Hematopoietic multipotent progenitor cell treated with erythropoietin and hydrocortisone succinate and interleukin-3 and kit ligand, for 8 days (in vitro differentiated cells): ENCODE data around the gene SGSM1.
"Not testable (repeated sequence)": the region's sequence is repeated elsewhere in the genome, so short reads cannot be mapped to it uniquely, and the experiment has no call there.

Source experiments
- DNase-seq: peaks from one replicate; pipeline ENCODE4 v3.0.0-alpha.2; 2015

The SGSM1 gene

GRCh38 chr22:24809331-24809730 is 3.3 kb downstream of the SGSM1 start:
- no peak for DNase-seq

DNA sequence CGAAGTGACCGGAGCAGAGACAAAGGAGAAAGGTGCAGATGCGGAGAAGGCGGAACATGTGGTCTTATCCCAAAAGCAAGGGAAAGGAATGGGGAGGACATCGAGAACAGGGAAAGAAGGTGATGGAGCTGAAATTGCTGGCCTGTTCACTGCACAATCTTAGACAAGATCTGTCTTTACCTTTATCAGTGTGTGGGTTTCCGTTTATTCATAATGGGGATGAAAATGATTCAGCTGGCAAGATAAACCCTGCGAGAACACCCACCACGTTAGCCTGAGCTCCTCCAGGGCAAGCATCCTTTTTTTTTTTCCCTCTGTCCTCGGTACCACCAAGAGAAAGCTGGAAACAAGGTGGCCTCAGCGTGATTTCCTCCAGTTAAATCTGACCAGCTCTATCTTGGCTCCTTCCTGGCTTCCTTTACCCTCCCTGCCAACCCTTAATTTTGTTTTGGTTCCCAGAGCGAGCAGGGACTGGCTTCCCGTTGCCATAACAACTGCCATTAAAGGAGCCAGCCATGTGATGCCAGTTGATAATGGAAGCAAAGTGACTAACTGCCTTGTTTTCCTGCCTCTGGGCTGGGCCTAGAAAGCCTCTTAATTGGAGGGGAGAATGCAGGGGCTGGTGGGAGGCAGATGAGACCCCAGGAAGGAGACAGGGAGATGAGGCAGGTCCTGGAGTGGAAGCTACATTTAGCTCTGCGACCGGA is 4.2 kb downstream of the SGSM1 start:
- no peak for DNase-seq

DNA sequence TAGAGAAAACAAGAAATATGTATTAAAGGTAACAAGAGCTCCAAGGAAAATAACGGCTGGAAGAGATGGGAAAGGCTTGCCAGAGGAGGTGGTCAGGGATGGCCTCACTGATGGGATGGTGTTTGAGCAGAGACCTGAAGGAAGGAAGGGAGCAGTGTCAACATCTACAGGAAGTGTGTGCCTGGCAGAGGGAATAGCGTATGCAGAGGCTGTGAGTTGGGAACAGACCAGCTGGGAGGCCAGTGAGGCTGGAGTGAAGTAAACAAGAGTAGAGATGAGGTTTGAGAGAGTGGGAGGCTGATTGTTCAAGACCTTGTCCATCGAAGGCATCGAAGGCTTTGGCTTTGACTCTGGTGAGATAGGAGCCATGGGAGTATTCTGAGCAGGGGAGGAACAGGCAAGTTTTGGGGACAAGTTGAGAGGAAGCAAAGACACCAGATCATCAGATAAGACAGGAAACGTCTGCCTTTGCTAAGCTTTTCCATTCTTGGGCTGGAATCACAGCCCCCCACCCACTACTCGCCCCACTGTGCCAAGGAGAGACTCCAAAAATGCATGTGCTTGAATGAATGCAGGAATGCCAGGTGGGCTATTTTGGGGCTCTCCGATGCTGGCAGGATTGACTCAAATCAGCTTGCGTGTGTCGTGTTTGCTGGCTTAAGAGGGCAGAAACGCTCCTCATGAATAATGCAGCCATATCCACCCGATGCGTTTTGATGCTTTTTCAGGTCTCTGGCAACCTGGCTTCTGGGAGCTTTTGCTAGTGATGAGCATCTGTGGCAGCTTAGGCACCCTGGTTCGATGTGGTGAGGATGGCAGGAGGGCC is 7.2 kb downstream of the SGSM1 start:
- no peak for DNase-seq

GRCh38 chr22:24813861-24814770 is 8.1 kb downstream of the SGSM1 start:
- no peak for DNase-seq

- no peak for DNase-seq
Measured at GRCh38 chr22:24816806-24817205, 10.8 kb downstream of the SGSM1 start.

GRCh38 chr22:24819487-24819886 is 13.5 kb downstream of the SGSM1 start:
- DNase-seq = no peak

- no peak for DNase-seq
Measured at GRCh38 chr22:24819911-24820461, 14.0 kb downstream of the SGSM1 start.

GRCh38 chr22:24822471-24822870 is 16.5 kb downstream of the SGSM1 start:
- DNase-seq = no peak

GRCh38 chr22:24823787-24824186 is 17.8 kb downstream of the SGSM1 start:
- DNase-seq = no peak

DNA sequence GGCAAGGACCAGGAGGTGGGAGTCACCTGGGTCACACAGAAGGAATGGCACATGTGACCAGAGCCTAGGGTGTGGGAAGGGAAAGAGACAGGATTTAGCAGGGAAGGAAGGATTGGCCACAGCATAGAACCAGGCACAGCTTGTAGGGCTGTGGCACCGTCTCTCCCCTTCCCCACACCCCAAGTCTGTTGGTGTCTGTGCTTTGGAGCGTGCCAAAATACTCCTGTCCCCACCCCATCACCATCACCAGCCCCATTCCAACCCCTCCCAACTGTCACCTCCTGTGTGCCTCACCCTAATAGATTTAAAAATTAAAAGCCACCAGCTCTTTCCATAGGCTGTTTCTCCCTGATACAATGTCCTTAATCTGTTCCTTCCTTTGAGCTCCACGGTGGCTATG is 18.2 kb downstream of the SGSM1 start:
- DNase-seq = no peak

GRCh38 chr22:24824915-24825314 is 18.9 kb downstream of the SGSM1 start:
- no peak for DNase-seq

DNA sequence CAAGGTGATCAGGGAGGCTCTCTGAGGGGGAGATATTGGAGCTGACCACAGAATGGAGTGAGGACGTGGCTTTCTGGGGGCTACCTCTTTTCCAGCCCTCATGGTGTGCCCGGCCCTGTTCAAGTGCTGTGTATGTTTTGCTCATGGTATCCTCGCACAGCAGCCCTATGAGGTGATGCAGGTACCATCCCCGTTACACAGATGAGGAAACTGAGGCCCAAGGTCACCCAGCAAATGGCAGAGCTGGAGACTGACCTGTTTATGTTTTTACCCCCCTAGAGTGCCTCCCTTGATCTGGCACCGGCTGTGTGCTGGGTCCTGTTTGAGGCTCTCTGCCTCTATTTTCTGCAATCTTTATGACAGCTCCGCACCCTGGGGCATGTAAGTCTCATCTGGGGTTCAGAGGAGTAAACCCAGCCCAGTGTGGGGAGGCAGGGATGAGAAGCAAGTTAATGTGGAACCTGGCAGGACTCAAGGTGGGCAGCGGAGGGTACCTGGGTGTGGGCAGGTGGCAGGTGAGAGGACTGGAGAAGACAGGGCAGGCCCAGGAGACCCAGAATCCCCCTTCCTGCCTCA is 20.8 kb downstream of the SGSM1 start:
- no peak for DNase-seq

GRCh38 chr22:24827296-24827695 is 21.3 kb downstream of the SGSM1 start:
- DNase-seq = no peak

- no peak for DNase-seq
Measured at GRCh38 chr22:24830205-24830979, 24.4 kb downstream of the SGSM1 start.

GRCh38 chr22:24831687-24832086 is 25.7 kb downstream of the SGSM1 start:
- no peak for DNase-seq

DNA sequence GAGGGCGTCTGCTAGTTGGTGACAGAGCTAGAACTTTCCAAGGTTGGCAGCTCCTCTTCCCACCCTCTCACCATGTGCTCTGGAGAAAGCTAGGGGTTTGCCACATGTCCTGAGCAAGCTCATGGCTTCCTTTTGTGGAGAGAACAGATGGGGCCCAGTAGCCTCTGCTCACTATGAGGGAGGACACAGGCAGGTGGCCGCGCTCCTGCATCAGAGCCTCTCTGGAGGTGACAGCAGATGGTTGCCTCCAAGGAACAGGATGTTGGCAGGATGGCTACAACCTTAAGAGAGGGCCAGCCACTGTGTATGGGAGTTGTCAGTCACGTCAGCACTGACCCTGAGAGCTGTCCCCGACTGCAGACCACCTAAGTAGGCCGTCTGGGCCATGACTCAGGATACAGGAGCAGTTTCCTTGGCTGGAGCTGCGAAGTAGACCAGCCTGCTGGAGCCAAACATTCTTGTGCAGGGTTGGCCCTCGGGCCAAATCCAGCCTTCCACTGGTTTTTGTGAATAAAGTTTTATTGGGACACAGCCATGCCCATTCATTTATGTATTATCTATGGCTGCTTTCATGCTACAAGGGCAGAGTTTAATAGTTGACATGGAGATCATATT is 28.0 kb downstream of the SGSM1 start:
- no peak for DNase-seq

DNA sequence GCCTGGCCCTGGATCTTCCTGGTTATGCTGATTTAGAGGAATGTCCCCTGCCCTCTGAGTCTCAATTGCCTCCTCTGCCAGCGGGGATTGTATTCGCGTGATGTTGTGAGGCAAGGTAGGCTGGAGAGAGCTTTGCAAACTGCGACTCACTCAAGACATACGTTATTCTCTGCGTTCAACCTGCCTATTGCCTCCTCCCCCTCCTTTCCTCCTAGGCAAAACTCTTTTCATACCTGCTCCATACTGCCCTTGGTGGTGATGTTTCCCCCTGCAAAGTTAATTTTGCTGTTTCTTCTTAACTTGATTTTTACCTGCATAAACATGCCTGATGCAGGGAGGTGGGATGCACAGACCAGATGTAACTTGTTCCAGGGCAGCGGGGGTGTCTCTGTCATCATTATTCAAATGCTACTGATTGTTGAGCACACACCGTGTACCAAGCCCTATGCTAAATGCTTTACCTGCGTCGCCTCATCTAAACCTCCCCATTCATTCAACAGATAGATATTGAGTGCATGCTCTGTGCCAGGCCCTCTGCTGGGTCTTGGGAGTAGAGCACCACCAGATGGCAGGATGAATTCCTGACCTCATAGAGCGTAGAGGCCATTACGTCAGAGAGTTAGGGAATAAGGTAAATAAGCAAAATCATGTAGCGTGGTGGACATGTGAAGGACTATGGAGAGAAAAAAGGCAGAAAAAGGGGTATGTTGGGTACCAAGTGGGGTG is 29.0 kb downstream of the SGSM1 start:
- peak; percentile 45 for DNase-seq

DNA sequence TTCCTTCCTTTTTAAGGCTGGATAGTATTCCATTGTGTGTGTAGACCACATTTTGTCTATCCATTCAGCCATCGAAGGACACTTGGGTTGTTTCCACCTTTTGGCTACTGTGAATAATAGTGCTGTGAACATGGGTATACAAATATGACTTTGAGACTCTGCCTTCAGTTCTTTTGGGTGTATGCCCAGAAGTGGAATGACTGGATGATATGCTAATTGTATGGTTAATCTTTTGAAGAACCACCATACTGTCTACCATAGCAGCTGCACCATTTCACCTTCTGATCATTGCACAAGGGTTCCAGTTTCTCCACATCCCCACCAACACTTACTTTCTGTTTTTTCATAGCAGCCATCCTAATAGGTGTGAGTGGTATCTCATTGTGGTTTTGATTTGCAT is 30.3 kb downstream of the SGSM1 start:
- DNase-seq = peak; percentile 11

DNA sequence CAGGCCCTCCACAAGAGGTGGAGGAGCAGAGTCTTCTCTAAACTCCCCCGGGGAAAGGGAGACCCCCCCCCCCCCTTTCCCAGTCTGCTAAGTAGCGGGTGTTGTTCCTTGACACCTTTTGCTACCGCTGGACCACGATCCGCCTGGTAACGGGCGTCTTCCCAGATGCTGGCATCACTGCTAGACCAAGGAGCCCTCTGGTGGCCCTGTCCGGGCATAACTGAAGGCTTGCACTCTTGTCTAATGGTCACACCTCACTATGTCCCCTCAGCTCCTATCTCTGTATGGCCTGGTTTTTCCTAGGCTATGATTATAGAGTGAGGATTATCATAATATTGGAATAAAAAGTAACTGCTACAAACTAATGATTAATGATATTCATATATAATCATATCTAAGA is 31.5 kb downstream of the SGSM1 start:
- DNase-seq = not testable (repeated sequence)

DNA sequence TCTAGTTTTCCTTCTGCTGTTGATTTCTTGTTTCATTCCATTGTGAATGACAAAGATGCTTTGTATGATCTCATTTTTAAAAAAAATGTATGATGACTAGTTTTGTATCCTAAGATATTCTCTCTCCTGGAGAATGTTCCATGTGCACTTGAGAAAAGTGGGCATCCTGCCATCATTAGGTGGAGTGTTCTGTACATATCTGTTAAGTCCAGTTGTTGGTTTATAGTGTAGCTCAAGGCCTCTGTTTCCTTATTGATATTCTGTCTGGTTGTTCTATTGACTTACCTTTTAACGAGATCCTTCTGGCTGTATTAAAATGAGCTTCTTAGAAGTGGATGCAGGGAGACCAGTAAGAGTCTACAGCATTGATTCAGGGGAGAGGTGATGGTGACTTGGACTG is 35.2 kb downstream of the SGSM1 start:
- DNase-seq = no peak

- DNase-seq = no peak
Measured at GRCh38 chr22:24843048-24843447, 37.0 kb downstream of the SGSM1 start.
